Measurements from ENCODE around the gene GRIK3. TPM values are rescaled to one million over a fixed set of nuclear protein-coding genes. Genes with fewer than 3 reads are reported as not detected.

Gene GRIK3
- total and polyA plus RNA-seq, 7 donors: 0.03 to 0.15 (median 0.04) TPM; not detected in 2

DNA sequence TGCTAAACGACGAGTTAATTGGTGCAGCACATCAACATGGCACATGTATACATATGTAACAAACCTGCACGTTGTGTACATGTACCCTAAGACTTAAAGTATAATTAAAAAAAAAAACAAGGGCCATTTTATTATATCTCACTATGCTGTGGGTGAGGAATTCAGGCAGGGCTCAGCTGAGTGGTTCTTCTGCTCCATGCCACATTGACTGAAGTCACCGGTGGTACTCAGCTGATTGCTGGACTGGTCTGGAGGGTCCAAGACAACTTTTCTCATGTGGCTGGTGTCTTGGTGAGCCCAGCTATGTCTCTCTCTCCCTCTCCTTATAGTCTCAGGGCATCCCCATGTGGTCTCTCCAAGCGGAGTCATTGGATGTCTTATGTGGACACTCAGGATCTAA is 275.0 kb downstream of the GRIK3 start:
- ATAC-seq (no peak), DNase-seq (no peak)
- Histone ChIP-seq H3K9me3 (no peaks in the 10 kb centered on the region), H3K27ac (no peak overlapping the region), H3K4me1 (no peaks in the 10 kb centered on the region), H3K4me3 (no peak overlapping the region), H3K36me3 (ENCODE audit: insufficient read depth in 1 of 2, low read depth in 1 of 2) (no peaks in the 10 kb centered on the region), H3K27me3 (ENCODE audit: insufficient read depth in 3 of 3, low read length in 2 of 3) (peaks cover 0 to 8% (median 4%) of the 10 kb centered on the region in 3 donors)
- WGBS, 3 donors: 90 to 96% (median 95%) methylated on average over 5 of the region's 5 CpGs
- TF ChIP-seq, protein P1, sequence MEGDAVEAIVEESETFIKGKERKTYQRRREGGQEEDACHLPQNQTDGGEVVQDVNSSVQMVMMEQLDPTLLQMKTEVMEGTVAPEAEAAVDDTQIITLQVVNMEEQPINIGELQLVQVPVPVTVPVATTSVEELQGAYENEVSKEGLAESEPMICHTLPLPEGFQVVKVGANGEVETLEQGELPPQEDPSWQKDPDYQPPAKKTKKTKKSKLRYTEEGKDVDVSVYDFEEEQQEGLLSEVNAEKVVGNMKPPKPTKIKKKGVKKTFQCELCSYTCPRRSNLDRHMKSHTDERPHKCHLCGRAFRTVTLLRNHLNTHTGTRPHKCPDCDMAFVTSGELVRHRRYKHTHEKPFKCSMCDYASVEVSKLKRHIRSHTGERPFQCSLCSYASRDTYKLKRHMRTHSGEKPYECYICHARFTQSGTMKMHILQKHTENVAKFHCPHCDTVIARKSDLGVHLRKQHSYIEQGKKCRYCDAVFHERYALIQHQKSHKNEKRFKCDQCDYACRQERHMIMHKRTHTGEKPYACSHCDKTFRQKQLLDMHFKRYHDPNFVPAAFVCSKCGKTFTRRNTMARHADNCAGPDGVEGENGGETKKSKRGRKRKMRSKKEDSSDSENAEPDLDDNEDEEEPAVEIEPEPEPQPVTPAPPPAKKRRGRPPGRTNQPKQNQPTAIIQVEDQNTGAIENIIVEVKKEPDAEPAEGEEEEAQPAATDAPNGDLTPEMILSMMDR (IDR thresholded peaks at IDR 0.05): no peak
- intact Hi-C loops (cut with DNase I): no loop called here

DNA sequence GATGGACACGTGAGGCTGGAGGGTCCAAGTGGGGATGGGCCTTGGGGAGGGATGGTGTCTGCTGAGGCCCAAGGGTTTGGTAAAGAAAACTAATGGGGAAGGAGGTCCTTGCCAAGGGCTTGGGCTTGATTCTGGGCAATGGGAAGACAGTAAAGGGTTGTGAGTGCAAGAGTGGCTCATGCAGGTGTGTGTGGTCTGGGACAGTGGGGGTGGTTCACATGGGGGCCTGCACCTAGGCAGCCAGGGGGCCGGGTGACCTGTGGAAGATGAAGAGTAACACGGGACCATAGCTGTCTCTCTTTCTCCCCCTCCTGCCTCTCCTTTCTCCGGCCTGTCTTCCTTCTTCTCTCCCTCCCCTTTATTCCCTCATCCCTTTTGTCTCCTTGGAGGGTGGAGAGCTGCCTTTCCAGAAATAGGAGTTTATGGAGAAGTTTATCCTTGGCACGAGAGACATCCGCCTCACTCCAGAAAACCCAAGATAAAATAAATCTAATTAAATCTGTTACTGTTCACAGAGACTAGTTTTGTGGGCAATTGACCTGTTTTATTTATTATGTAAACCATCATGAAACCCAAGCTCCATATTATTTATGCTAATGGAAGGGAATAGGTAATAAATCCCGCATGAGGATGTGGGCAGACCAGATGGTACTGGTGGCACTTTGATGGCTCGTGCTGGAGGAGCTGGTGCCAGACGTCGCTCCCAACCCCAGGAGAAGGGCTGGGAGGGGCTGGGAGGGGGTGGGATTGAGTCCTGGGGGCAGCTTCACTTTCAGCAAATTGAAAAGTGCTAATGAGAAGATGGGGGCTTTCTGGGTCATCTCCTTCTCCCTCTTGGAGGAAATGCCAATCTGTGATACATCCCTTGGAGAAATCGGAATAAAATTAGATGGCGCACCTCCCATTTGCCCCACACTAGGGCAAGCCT is 278.7 kb downstream of the GRIK3 start:
- intact Hi-C loops (cut with DNase I): no loop called here
- 81 to 85% (median 82%) methylated on average over 11 to 12 of the region's 12 CpGs for WGBS, 3 donors
- TF ChIP-seq, protein P1 (IDR thresholded peaks at IDR 0.05): no peak
- no peaks in the 10 kb centered on the region for H3K4me1 ChIP-seq
- no peak overlapping the region for H3K27ac ChIP-seq
- no peak for ATAC-seq
- no peak overlapping the region for H3K4me3 ChIP-seq
- H3K36me3 ChIP-seq (ENCODE audit: insufficient read depth in 1 of 2, low read depth in 1 of 2): no peaks in the 10 kb centered on the region
- no peak for DNase-seq
- peaks cover 0 to 12% (median 4%) of the 10 kb centered on the region in 3 donors for H3K27me3 ChIP-seq (ENCODE audit: insufficient read depth in 3 of 3, low read length in 2 of 3)
- no peaks in the 10 kb centered on the region for H3K9me3 ChIP-seq

DNA sequence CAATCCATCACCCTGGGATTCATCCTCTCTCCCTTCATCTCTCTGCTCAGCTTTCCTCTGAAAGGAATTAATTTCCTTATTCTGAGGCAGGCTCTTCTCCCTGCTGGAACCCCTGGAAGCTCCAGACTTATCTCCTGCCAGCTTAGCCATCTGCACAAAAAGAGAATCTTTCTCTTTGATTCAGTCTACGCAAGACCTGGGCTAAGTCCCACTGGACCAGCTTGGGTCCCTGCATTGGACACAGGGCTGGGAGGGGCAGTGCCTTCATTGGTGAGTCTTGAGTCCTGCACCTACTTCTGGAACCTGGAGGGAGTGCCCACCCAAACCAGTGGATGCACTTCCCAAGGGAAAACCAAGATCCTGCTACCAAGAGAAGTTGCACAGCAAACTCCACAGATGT is 279.9 kb downstream of the GRIK3 start:
- TF ChIP-seq, protein P1 (IDR thresholded peaks at IDR 0.05): no peak
- Histone ChIP-seq H3K4me3 (no peak overlapping the region), H3K36me3 (ENCODE audit: insufficient read depth in 1 of 2, low read depth in 1 of 2) (no peaks in the 10 kb centered on the region), H3K9me3 (no peaks in the 10 kb centered on the region), H3K4me1 (no peaks in the 10 kb centered on the region), H3K27me3 (ENCODE audit: insufficient read depth in 3 of 3, low read length in 2 of 3) (peaks cover 0 to 12% (median under 1%) of the 10 kb centered on the region in 3 donors), H3K27ac (no peak overlapping the region)
- ATAC-seq (no peak), DNase-seq (no peak)
- intact Hi-C loops (cut with DNase I): no loop called here
- WGBS, 3 donors: 70 to 100% (median 72%) methylated on average over 1 of the region's 1 CpG

DNA sequence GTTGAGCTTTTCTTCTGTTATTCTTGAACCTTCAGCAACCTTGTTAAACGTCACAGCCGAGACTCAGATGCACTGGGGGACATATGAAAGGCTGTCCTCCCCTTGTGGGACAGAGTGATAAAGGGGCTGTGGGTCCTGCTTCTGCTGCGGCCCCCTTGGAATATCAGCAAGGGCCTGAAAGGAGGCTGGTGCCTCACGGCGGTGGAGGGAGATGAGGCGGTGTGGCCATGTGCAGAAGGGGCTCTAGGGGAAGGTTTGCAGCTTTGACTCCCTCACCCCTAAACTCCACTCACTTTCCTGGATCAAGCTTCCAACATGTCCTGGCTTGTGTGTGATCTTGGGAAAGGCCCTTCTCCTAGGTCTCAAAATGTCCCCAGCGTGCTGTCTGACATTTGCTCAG is 280.9 kb downstream of the GRIK3 start:
- Histone ChIP-seq H3K36me3 (ENCODE audit: insufficient read depth in 1 of 2, low read depth in 1 of 2) (no peaks in the 10 kb centered on the region), H3K27ac (no peak overlapping the region), H3K9me3 (no peaks in the 10 kb centered on the region), H3K4me3 (no peak overlapping the region), H3K4me1 (no peaks in the 10 kb centered on the region), H3K27me3 (ENCODE audit: insufficient read depth in 3 of 3, low read length in 2 of 3) (peaks cover 0 to 12% (median 0%) of the 10 kb centered on the region in 3 donors)
- ATAC-seq (no peak), DNase-seq (no peak)
- WGBS, 3 donors: 75 to 92% (median 88%) methylated on average over 7 of the region's 7 CpGs
- intact Hi-C loops (cut with DNase I): no loop called here
- TF ChIP-seq, protein P1 (IDR thresholded peaks at IDR 0.05): no peak
